HEK293 (cell line): ENCODE measurements around the gene MACC1.

Source experiments
- CTCF ChIA-PET: fragments of 350-600 bp; formaldehyde crosslinking; extraction: SDS; loops from one replicate; lab custom pipeline; 2021; ENCODE audit warnings: antibody characterized with exemption; lab: Yijun Ruan, JAX
- POLR2A ChIA-PET: fragments of 300-600 bp; formaldehyde crosslinking; extraction: SDS; loops from one replicate; lab custom pipeline; 2020; ENCODE audit warnings: antibody characterized with exemption, inconsistent platforms; lab: Yijun Ruan, JAX
- H3K27ac ChIP-seq: fragments of 200-500 bp; sonication (Bioruptor generic); 2 replicates; pipeline ENCODE4 v1.5.1; 2014; ENCODE audit warnings: low read depth, low read length, control low read depth, inconsistent platforms; ENCODE audit errors: extremely low read depth
- H3K36me3 ChIP-seq, 2 experiments: fragments of 200-500 bp in 1 of 2; sonication (Bioruptor generic) in 1 of 2; 1 replicate in 1 of 2; 2 replicates in 1 of 2; pipeline ENCODE4 v1.5.1; 2014 to 2017; ENCODE audit warnings: inconsistent platforms in 2 of 2, low read length in 2 of 2; ENCODE audit not compliant: control insufficient read depth in 2 of 2, insufficient read depth in 1 of 2
- H3K4me1 ChIP-seq: fragments of 200-500 bp; sonication (Bioruptor generic); 2 replicates; pipeline ENCODE4 v1.5.1; 2014; ENCODE audit warnings: mild to moderate bottlenecking, low read length, inconsistent platforms; ENCODE audit not compliant: control insufficient read depth, insufficient read depth
- H3K4me3 ChIP-seq: 2 replicates; pipeline ENCODE4 v1.5.1; 2011; ENCODE audit warnings: low read depth, mild to moderate bottlenecking, control low read depth, low read length, moderate library complexity
- H3K9me3 ChIP-seq: fragments of 200-500 bp; sonication (Bioruptor generic); 2 replicates; pipeline ENCODE4 v1.5.1; 2014; ENCODE audit warnings: low read depth, low read length, inconsistent platforms; ENCODE audit not compliant: control insufficient read depth, insufficient read depth
- GFI1B ChIP-seq: fragments of 450-650 bp; formaldehyde crosslinking; IDR thresholded peaks from 2 replicates; pipeline ENCODE4 v1.5.1; 2016; ENCODE audit warnings: missing biosample characterization, missing genetic modification characterization
- GLIS2 ChIP-seq: fragments of 450-650 bp; formaldehyde crosslinking; IDR thresholded peaks from 2 replicates; pipeline ENCODE4 v1.5.1; 2016; ENCODE audit warnings: missing biosample characterization, missing genetic modification characterization
- HOXA7 ChIP-seq: sonication (generic); formaldehyde crosslinking; IDR thresholded peaks from 2 replicates; pipeline ENCODE4 v1.8.1; 2022; ENCODE audit warnings: missing genetic modification reagents, borderline replicate concordance
- KLF7 ChIP-seq: fragments of 450-650 bp; formaldehyde crosslinking; IDR thresholded peaks from 2 replicates; pipeline ENCODE4 v1.5.1; 2016; ENCODE audit warnings: missing biosample characterization, missing genetic modification characterization, borderline replicate concordance
- SALL2 ChIP-seq: fragments of 450-650 bp; formaldehyde crosslinking; IDR thresholded peaks from 2 replicates; pipeline ENCODE4 v1.5.0; 2017; ENCODE audit warnings: missing biosample characterization, mild to moderate bottlenecking, missing genetic modification characterization, borderline replicate concordance
- SETDB1 ChIP-seq: IDR thresholded peaks from one replicate; pipeline ENCODE4 v1.6.1; 2017; ENCODE audit warnings: mild to moderate bottlenecking, low read length, moderate library complexity, mixed read lengths; ENCODE audit not compliant: insufficient read length
- SP7 ChIP-seq: fragments of 450-650 bp; formaldehyde crosslinking; IDR thresholded peaks from 2 replicates; pipeline ENCODE4 v1.5.1; 2016; ENCODE audit warnings: missing biosample characterization, missing genetic modification characterization
- ZBTB20 ChIP-seq: fragments of 450-650 bp; formaldehyde crosslinking; IDR thresholded peaks from 2 replicates; pipeline ENCODE4 v1.5.1; 2016; ENCODE audit warnings: missing biosample characterization, missing genetic modification characterization
- ZBTB8A ChIP-seq: fragments of 450-650 bp; formaldehyde crosslinking; IDR thresholded peaks from 2 replicates; pipeline ENCODE4 v1.5.1; 2016; ENCODE audit warnings: missing biosample characterization, missing genetic modification characterization
- ZNF133 ChIP-seq: fragments of 450-650 bp; formaldehyde crosslinking; IDR thresholded peaks from 2 replicates; pipeline ENCODE4 v1.5.1; 2016; ENCODE audit warnings: missing biosample characterization, missing genetic modification characterization
- ZNF274 ChIP-seq, 2 experiments: fragments of 200-500 bp in 1 of 2; fragments of 450-650 bp in 1 of 2; sonication (Bioruptor generic) in 1 of 2; formaldehyde crosslinking in 1 of 2; IDR thresholded peaks; 2 replicates each; pipeline versions ENCODE4 v1.5.1 to v1.6.1; 2014 to 2016; ENCODE audit warnings: borderline replicate concordance in 1 of 2, inconsistent platforms in 1 of 2, low read length in 1 of 2, missing biosample characterization in 1 of 2, missing genetic modification characterization in 1 of 2
- ZNF302 ChIP-seq: fragments of 450-650 bp; formaldehyde crosslinking; IDR thresholded peaks from 2 replicates; pipeline ENCODE4 v1.5.1; 2016; ENCODE audit warnings: missing biosample characterization, missing genetic modification characterization, low read depth
- ZNF404 ChIP-seq: fragments of 450-650 bp; formaldehyde crosslinking; IDR thresholded peaks from 2 replicates; pipeline ENCODE4 v1.5.1; 2017; ENCODE audit warnings: missing biosample characterization, missing genetic modification characterization
- ZNF423 ChIP-seq: fragments of 450-650 bp; formaldehyde crosslinking; IDR thresholded peaks from 2 replicates; pipeline ENCODE4 v1.5.1; 2016; ENCODE audit warnings: missing biosample characterization, missing genetic modification characterization
- ZNF529 ChIP-seq: fragments of 450-650 bp; formaldehyde crosslinking; IDR thresholded peaks from 2 replicates; pipeline ENCODE4 v1.5.1; 2017; ENCODE audit warnings: missing genetic modification characterization, missing biosample characterization; ENCODE audit not compliant: insufficient replicate concordance
- ZNF548 ChIP-seq: fragments of 450-650 bp; formaldehyde crosslinking; IDR thresholded peaks from 2 replicates; pipeline ENCODE4 v1.5.1; 2016; ENCODE audit warnings: missing biosample characterization, missing genetic modification characterization
- ZNF585B ChIP-seq: fragments of 450-650 bp; formaldehyde crosslinking; IDR thresholded peaks from 2 replicates; pipeline ENCODE4 v1.5.1; 2016; ENCODE audit warnings: missing biosample characterization, missing genetic modification characterization
- ZNF658 ChIP-seq: fragments of 450-650 bp; formaldehyde crosslinking; IDR thresholded peaks from 2 replicates; pipeline ENCODE4; 2016; ENCODE audit warnings: missing biosample characterization, missing genetic modification characterization
- ZNF830 ChIP-seq: fragments of 450-650 bp; IDR thresholded peaks from 2 replicates; pipeline ENCODE4 v1.5.0; 2018; ENCODE audit warnings: missing biosample characterization, missing genetic modification characterization, low read depth, mild to moderate bottlenecking, moderate library complexity
- ZNF843 ChIP-seq: fragments of 450-650 bp; formaldehyde crosslinking; IDR thresholded peaks from 2 replicates; pipeline ENCODE4 v1.5.1; 2016; ENCODE audit warnings: missing biosample characterization, missing genetic modification characterization
- ZSCAN16 ChIP-seq: fragments of 450-650 bp; formaldehyde crosslinking; IDR thresholded peaks from 2 replicates; pipeline ENCODE4 v1.5.1; 2016; ENCODE audit warnings: missing biosample characterization, missing genetic modification characterization
- ZXDB ChIP-seq: fragments of 450-650 bp; formaldehyde crosslinking; IDR thresholded peaks from 2 replicates; pipeline ENCODE4 v1.5.1; 2016; ENCODE audit warnings: missing biosample characterization, missing genetic modification characterization
- TF ChIP-seq, protein P1 (sequence below): fragments of 450-650 bp; formaldehyde crosslinking; IDR thresholded peaks from 2 replicates; pipeline ENCODE4 v1.5.1; 2017; ENCODE audit warnings: missing biosample characterization, missing genetic modification characterization
- TF ChIP-seq, protein P2 (sequence below): fragments of 450-650 bp; formaldehyde crosslinking; IDR thresholded peaks from 2 replicates; pipeline ENCODE4 v1.5.1; 2017; ENCODE audit warnings: missing biosample characterization, missing genetic modification characterization
- TF ChIP-seq, protein P3 (sequence below): fragments of 450-650 bp; formaldehyde crosslinking; IDR thresholded peaks from 2 replicates; pipeline ENCODE4 v1.5.1; 2016; ENCODE audit warnings: missing biosample characterization, missing genetic modification characterization
- TF ChIP-seq, protein P4 (sequence below): fragments of 450-650 bp; IDR thresholded peaks from 2 replicates; pipeline ENCODE4 v1.5.1; 2018; ENCODE audit warnings: missing biosample characterization, mild to moderate bottlenecking, missing genetic modification characterization

Gene MACC1

DNA sequence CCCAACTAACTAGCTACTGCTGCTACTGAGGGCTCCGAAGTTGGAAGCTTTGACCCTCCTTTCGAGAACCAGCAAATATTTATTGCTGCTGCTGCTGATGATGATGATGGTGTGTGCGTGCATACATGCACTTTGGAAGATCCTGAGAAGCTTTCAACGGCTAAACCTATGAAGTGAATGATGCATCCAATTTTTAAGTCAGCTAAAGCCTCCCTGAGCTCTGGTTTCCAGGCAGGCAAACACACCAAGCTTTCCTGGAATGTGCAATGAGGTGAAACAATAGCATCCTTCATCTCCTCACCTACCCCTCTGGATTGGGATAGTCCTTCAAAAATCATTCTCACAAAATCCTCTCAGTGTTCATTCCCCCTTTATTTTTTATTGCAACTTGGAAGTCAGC, 13.9 kb downstream of the MACC1 start:
- POLR2A ChIA-PET: no interaction called here
- Histone ChIP-seq H3K36me3 (no peaks in the 10 kb centered on the region), H3K4me3 (no peak overlapping the region), H3K4me1 (0 out of 2 replicates have a peak, but pooled peaks cover under 1% of the 10 kb centered on the region), H3K9me3 (no peaks in the 10 kb centered on the region), H3K27ac (no peak overlapping the region)
- CTCF ChIA-PET: no interaction called here
- no peak for TF ChIP-seq ZNF133
- no peak for TF ChIP-seq SETDB1
- TF ChIP-seq ZBTB8A (tag by site-specific recombination): no peak
- no peak for TF ChIP-seq ZBTB20 (tag by site-specific recombination)
- TF ChIP-seq ZNF529: no peak
- TF ChIP-seq, protein P1, sequence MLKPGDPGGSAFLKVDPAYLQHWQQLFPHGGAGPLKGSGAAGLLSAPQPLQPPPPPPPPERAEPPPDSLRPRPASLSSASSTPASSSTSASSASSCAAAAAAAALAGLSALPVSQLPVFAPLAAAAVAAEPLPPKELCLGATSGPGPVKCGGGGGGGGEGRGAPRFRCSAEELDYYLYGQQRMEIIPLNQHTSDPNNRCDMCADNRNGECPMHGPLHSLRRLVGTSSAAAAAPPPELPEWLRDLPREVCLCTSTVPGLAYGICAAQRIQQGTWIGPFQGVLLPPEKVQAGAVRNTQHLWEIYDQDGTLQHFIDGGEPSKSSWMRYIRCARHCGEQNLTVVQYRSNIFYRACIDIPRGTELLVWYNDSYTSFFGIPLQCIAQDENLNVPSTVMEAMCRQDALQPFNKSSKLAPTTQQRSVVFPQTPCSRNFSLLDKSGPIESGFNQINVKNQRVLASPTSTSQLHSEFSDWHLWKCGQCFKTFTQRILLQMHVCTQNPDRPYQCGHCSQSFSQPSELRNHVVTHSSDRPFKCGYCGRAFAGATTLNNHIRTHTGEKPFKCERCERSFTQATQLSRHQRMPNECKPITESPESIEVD: no peak
- TF ChIP-seq ZNF548: no peak

DNA sequence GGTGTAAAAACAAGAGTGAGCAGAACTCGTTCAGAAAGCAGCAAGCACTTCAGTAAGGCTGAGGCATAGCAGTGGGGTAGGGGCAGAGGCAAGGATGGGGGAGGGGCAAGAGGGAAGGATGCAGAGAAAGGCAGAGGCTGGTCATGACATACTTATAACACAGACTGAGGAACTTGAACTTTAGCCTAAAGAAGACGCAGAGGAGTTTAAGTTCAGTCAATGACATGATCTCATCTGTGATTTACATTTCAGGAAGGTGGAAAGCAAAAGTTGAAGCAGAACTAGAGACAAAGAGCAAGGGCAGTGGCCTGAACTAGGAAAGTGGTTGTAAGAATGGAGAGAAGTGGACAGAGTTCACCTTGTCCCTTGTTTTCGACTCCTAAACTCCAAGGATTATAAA, 15.8 kb downstream of the MACC1 start:
- ChIA-PET CTCF (no interaction called here), POLR2A (no interaction called here)
- no peaks in the 10 kb centered on the region for H3K9me3 ChIP-seq
- TF ChIP-seq HOXA7 (CRISPR knock-in tag) (no peak), ZNF830 (no peak), SALL2 (tag by site-specific recombination) (no peak), ZNF274 (IDR thresholded peaks at IDR 0.05; ENCODE audit: low read length) (no peak), ZNF274 (tag by site-specific recombination; IDR thresholded peaks at IDR 0.05; ENCODE audit: borderline replicate concordance) (no peak), KLF7 (tag by site-specific recombination) (no peak), ZNF843 (tag by site-specific recombination) (no peak), ZNF658 (tag by site-specific recombination) (no peak), ZNF585B (tag by site-specific recombination) (no peak), GLIS2 (tag by site-specific recombination) (no peak), ZNF548 (no peak), ZNF423 (tag by site-specific recombination) (no peak)
- TF ChIP-seq, protein P2, sequence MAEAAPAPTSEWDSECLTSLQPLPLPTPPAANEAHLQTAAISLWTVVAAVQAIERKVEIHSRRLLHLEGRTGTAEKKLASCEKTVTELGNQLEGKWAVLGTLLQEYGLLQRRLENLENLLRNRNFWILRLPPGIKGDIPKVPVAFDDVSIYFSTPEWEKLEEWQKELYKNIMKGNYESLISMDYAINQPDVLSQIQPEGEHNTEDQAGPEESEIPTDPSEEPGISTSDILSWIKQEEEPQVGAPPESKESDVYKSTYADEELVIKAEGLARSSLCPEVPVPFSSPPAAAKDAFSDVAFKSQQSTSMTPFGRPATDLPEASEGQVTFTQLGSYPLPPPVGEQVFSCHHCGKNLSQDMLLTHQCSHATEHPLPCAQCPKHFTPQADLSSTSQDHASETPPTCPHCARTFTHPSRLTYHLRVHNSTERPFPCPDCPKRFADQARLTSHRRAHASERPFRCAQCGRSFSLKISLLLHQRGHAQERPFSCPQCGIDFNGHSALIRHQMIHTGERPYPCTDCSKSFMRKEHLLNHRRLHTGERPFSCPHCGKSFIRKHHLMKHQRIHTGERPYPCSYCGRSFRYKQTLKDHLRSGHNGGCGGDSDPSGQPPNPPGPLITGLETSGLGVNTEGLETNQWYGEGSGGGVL (tag by site-specific recombination): no peak
- H3K27ac ChIP-seq: no peak overlapping the region
- 0 out of 2 replicates have a peak, but pooled peaks cover 5% of the 10 kb centered on the region for H3K4me1 ChIP-seq
- no peaks in the 10 kb centered on the region for H3K36me3 ChIP-seq
- H3K4me3 ChIP-seq: no peak overlapping the region

DNA sequence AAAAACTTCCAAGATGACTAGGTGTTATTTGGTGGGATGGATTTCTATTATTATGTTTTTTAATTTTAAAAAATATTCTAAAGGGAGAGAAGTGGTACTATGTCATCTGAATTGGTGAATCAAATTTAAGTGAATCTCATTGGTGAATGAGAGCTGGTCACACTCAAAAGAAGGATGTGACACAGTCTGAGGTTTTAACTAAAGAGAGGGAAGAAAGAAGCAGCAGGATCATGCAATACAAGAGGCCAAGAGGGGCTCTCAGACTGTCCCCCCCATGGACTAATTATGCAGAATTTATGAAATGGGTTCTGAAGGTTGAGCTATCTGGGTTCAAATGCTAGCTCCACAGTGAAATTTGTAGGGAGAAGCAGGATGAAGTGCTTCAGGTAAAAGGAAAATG, 16.2 kb downstream of the MACC1 start:
- Histone ChIP-seq H3K4me1 (0 out of 2 replicates have a peak, but pooled peaks cover 5% of the 10 kb centered on the region), H3K36me3 (no peaks in the 10 kb centered on the region), H3K27ac (no peak overlapping the region), H3K9me3 (no peaks in the 10 kb centered on the region), H3K4me3 (no peak overlapping the region)
- ChIA-PET POLR2A (no interaction called here), CTCF (no interaction called here)
- TF ChIP-seq ZSCAN16 (no peak), GFI1B (tag by site-specific recombination) (no peak), SP7 (tag by site-specific recombination) (no peak), ZNF302 (tag by site-specific recombination) (no peak), ZNF843 (tag by site-specific recombination) (no peak), ZBTB20 (tag by site-specific recombination) (no peak), ZNF404 (tag by site-specific recombination) (no peak), ZXDB (no peak)
- TF ChIP-seq, protein P3, sequence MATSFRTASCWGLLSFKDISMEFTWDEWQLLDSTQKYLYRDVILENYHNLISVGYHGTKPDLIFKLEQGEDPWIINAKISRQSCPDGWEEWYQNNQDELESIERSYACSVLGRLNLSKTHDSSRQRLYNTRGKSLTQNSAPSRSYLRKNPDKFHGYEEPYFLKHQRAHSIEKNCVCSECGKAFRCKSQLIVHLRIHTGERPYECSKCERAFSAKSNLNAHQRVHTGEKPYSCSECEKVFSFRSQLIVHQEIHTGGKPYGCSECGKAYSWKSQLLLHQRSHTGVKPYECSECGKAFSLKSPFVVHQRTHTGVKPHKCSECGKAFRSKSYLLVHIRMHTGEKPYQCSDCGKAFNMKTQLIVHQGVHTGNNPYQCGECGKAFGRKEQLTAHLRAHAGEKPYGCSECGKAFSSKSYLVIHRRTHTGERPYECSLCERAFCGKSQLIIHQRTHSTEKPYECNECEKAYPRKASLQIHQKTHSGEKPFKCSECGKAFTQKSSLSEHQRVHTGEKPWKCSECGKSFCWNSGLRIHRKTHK (tag by site-specific recombination): no peak
- TF ChIP-seq, protein P4, sequence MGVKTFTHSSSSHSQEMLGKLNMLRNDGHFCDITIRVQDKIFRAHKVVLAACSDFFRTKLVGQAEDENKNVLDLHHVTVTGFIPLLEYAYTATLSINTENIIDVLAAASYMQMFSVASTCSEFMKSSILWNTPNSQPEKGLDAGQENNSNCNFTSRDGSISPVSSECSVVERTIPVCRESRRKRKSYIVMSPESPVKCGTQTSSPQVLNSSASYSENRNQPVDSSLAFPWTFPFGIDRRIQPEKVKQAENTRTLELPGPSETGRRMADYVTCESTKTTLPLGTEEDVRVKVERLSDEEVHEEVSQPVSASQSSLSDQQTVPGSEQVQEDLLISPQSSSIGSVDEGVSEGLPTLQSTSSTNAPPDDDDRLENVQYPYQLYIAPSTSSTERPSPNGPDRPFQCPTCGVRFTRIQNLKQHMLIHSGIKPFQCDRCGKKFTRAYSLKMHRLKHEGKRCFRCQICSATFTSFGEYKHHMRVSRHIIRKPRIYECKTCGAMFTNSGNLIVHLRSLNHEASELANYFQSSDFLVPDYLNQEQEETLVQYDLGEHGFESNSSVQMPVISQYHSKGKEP: no peak
